Activated CD4-positive, alpha-beta T cell treated with anti-CD3 and anti-CD28 coated beads for 24 hours (primary cell): ENCODE data around the gene HEATR3.

ENCODE experiments used
- DNase-seq, 2 donors: peaks; one replicate each; pipeline ENCODE4 v3.0.0-alpha.2; 2020; ENCODE audit warnings: low read depth in 2 of 2

Gene HEATR3

DNA sequence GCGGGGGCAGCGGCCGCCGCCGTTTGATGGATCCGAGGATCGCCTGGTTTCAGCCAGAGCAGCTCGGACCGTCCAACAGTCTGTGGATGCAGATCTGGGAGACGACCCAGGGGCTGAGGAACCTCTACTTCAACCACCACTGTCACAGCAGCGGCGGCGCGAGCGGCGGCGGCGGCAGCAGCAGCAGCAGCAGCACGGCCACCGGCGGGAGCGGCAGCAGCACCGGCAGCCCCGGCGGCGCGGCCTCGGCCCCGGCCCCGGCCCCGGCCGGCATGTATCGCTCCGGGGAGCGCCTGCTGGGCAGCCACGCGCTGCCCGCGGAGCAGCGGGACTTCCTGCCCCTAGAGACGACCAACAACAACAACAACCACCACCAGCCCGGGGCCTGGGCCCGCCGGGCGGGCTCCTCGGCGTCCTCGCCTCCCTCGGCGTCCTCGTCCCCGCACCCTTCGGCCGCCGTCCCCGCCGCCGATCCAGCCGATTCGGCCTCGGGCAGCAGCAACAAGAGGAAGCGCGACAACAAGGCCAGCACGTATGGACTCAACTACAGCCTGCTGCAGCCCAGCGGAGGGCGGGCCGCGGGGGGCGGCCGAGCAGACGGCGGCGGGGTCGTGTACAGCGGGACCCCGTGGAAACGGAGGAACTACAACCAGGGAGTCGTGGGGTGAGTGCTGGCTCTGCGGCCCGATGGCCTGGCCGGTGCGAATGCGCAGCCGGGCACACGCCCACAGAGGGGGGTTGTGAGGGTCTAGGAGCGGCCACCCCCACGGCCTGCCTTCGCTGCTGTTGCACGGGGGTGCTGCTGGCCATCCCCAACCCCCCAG lies 88.0 kb downstream of the HEATR3 start:
- DNase-seq: no peak

DNA sequence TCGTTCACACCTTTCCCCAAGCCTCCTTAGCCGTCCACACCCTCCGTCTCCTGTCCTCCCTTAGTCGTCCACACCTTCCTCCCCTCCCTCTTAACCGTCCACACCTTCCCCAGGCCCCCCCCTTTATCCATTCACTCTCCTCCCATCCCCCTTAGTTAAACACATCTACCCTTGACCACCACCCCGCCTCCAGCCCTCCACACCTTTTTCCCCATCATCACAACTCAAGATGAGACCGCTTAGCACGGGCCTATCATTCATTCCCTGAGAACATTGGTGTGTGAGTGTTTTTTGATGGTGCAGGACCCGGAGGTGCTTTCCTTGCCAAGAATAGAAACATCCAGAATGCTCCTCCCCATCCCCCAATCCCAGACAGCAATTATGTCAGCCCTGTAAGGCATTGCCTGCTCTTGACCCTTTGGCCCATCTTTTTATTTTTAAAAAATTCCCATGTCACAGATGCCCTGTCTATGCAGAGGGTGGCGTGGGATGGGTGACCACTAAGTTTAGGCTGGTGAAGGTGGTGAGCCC lies 88.7 kb downstream of the HEATR3 start:
- DNase-seq: no peak

DNA sequence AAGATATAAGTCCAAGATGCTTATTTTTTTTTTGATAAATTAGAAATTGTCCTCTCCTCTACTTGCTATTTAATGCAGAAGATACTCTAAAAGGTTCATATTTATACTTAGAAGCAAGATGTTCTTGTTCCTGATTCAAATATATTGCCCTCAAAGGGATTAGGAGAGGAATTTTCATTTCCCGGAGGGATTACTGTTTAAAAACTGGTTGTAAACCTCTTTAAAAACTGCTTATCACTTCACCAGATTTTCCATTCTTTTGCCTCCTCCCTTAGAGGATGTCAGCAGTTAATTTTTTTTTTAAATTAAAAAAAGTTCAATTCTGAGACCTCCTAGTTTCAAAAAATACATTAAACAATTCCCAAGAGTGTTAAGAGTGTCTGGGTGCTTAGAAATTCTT lies 90.2 kb downstream of the HEATR3 start:
- no peak for DNase-seq
